LNCaP clone FGC (cell line): ENCODE results near the gene TCEA3.
A peak's percentile ranks its signal among the peaks of the same experiment; 100 is the strongest.
"Not testable (repeated sequence)": the region's sequence is repeated elsewhere in the genome, so short reads cannot be mapped to it uniquely, and the experiment has no call there.

ENCODE experiments used
- DNase-seq: peaks from one replicate; pipeline ENCODE4 v3.0.0-alpha.2; 2011; ENCODE audit warnings: low read depth
- H3K4me3 ChIP-seq: 2 replicates; pipeline ENCODE4 v1.5.1; 2011; ENCODE audit warnings: mild to moderate bottlenecking, low read depth, low read length, control low read depth
- TF ChIP-seq, protein P1 (sequence below): IDR thresholded peaks from 2 replicates; pipeline ENCODE4 v1.5.1; 2012; ENCODE audit warnings: mild to moderate bottlenecking; ENCODE audit not compliant: control insufficient read depth, insufficient read depth; ENCODE audit errors: extremely low read depth

The TCEA3 gene

DNA sequence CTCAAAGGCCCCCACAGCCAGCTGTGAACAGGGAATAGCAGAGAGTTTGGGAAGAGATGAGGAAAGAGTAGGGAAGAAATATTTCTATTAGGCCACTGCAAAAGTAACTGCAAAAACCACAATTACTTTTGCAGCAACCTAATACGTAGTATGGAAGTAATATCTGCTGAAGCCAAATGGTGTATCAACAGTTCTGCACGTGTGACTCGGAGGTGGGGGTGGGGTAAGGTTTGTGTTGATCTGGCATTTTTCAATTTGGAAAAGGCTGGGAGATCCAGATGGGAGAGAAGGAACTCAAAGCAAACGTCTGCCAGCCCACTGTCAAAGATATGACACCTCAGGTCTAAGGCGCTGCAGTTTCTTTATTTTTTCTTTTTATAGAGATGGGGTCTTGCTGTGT, 43.8 kb downstream of the TCEA3 start:
- no peak overlapping the region for H3K4me3 ChIP-seq
- no peak for DNase-seq
- TF ChIP-seq, protein P1, sequence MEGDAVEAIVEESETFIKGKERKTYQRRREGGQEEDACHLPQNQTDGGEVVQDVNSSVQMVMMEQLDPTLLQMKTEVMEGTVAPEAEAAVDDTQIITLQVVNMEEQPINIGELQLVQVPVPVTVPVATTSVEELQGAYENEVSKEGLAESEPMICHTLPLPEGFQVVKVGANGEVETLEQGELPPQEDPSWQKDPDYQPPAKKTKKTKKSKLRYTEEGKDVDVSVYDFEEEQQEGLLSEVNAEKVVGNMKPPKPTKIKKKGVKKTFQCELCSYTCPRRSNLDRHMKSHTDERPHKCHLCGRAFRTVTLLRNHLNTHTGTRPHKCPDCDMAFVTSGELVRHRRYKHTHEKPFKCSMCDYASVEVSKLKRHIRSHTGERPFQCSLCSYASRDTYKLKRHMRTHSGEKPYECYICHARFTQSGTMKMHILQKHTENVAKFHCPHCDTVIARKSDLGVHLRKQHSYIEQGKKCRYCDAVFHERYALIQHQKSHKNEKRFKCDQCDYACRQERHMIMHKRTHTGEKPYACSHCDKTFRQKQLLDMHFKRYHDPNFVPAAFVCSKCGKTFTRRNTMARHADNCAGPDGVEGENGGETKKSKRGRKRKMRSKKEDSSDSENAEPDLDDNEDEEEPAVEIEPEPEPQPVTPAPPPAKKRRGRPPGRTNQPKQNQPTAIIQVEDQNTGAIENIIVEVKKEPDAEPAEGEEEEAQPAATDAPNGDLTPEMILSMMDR, result no peak

DNA sequence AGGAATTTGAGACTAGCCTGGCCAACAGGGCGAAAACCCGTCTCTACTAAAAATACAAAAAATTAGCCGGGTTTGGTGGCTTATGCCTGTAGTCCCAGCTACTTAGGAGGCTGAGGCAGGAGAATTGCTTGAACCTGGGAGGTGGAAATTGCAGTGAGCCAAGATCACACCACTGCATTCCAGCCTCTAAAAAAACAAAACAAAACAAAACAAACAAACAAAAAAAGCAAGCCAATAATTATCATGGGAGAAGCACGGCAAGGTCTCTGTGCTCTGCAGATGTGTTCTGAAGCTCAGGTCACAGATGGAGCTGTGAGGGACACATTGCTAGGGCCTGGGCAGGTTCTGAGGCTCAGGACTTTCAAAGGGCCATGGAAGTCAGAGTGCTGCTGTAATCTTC, 44.3 kb downstream of the TCEA3 start:
- not testable (repeated sequence) for H3K4me3 ChIP-seq, DNase-seq

DNA sequence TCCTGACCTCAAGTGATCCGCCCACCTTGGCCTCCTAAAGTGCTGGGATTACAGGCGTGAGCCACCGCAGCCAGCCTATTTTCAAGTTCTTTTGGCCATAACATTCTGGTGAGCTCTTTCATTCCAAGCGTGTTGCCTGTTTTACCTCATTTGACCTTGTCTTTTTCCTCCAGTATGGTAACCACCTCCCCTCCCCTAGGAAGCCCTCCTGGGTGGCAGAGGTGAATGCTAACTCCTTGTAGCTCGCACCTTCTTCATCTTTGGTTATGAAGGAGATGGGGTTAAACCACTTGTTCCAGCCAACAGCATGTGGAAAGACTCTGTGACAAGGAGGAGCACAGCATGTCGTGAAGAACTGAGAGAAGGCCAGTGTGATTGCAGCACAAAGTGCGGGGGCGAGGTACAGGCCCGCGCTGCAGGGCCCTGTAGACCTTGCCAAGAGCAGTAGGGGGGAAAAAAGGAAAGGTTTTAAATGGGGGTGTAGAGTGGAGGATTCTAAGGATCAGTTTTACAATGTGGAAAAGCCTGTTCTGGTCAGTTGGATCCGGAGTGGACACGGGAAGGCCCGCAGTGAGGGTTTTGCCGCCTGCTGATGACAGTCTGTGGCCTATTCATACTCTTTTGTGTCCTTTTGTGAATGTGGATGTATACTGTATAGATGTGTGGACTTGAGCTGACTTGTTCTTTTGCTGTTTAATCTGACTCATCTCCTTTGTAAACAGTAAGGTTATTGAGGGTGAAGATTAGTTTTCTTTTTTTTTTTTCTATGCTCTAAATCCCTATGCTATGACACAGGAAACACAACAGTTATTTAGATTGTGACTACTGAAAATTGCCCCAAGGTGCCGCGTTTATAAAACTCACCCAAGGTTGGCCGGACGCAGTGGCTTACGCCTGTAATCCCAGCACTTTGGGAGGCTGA, 47.4 kb downstream of the TCEA3 start:
- no peak overlapping the region for H3K4me3 ChIP-seq
- TF ChIP-seq, protein P1, result no peak
- DNase-seq, result peak; percentile 46

DNA sequence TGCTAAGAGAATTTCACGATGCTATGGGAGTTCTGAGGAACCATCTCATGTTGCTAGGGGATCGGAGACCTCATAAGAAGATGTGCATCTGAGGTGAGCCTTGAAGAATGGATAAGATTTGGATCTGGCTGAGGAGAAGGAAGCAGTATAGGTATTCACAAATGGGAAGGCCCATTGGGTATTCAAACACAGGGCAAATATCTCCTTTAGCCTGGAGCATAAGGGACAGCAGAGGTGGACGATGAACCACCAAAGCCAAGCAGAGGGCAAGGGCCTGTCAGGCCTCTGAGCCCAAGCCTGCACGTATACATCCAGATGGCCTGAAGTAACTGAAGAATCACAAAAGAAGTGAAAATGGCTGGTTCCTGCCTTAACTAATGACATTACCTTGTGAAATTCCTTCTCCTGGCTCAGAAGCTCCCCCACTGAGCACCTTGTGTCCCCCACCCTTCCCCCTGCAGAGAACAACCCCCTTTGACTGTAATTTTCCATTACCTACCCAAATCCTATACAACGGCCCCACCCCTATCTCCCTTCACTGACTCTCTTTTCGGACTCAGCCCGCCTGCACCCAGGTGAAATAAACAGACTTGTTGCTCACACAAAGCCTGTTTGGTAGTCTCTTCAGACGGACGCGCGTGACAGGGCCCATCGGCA, 50.3 kb downstream of the TCEA3 start:
- not testable (repeated sequence) for H3K4me3 ChIP-seq, DNase-seq

DNA sequence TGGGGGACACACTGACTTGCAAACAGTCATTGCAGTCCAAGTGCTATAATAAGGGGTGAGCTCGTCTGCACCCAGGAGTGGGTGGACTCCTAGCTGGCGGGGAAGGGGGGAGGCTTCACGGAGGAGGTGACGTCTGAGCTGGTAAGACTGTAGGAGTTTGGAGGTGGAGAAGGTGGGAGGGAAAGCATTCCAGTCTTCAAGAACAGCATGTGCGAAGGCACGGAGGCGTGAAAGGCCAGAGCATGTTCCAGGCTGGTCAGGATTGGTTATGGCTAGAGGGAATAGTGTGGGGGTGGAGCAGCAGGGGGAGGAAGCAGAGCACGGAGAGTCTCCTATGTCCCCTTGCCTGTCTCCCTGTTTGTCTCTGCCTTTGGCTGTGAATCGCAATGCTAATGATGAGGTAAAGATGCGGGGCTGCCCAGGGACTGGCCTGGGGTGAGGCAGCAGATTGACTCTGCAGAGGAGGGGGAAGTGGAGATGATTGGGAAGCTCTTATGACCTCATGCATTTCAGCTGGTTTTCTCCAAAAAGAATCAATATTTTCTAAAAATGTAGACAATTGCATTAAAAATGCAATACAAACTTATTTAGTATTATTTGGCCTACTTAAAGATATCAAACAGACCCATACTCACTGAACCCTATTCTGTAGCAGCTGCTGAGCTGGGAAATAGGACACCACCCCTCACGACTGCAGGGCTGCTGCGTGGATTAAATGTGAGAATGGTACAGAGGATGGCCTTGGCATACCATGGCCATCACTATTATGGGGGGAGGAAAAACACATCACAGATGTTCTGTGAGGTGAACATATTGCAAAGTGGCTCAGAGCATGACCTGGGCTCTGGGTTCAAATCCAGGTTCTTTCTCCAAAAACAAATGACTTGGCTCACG, 52.3 kb downstream of the TCEA3 start:
- TF ChIP-seq, protein P1, result no peak
- no peak for DNase-seq
- no peak overlapping the region for H3K4me3 ChIP-seq

DNA sequence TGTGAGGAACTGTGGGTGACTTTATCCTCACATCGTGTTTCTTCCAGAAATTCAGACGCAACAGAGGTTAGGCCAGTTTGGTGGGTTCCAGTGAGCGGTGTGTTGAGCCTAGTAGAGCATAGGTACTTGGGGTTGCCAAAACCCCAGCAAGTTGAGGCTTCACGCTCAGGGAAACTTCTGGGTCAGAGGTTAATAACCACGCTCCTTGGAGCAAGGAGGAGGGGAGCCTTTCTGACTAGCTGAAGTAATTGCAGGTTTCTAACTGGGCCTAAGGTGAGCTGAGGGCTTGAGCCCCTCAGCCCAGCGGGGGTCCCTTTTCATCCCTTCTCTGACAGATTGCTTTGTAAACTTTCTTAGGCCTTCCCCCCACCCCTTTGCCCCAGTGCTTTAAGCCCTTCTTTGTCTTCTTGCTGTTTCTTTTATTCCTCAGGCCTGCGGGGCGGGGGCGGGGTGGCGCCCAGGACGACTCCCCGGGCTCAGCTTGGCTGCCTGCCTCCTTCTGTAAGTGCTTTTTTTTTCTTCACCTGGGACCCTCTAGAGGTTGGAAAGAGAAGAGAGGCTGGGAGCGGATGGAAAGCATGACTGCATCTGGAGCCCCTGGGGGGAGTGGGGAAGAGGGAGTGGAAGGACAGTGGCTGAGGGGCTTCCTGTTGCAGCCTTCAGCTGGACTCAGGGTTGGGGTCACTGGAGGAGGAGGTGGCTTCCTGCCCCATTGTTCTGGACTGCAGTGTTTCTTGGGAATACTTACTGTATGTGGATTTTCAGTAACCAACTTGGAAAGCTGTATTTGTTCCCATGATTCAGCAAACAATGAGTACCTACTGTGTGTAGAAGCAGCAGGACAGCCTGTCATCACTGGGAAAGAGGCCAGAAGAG, 53.6 kb downstream of the TCEA3 start:
- TF ChIP-seq, protein P1, result no peak
- no peak overlapping the region for H3K4me3 ChIP-seq
- DNase-seq, result no peak

DNA sequence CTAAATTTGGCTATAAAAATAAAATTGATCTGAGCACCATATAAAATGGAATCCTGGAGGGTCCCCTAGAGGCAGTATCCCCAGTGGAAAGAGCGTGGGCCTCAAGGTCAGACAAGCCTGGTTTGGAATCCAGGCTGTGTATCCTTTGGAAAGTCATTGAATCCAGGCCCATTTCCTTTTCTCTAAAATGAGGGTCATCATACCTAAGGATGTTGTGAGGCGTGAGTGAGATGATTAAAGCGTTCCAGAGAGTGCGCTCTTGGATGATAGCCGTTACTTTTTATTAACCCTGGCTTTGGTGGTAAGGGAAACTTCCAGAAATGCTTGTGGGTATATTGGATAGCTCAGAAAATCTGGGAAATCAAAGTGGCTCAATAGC, 54.2 kb downstream of the TCEA3 start:
- DNase-seq, result no peak

More for the DNA sequence above, 54.2 kb downstream of the TCEA3 start:
- TF ChIP-seq, protein P1, result no peak
- H3K4me3 ChIP-seq, result peak overlapping the region; percentile 73; the same call in 1 of the 2 replicates
